ENCODE results near the gene CHRNE. TPM values are rescaled to one million over a fixed set of nuclear protein-coding genes. Genes with fewer than 3 reads are reported as not detected.

CHRNE gene
- total and polyA plus RNA-seq, 2 of the 8 experiments (the other 6 are each of a cell fraction or from before 2014, with no cell fraction given) = 0.15 to 0.33 TPM

DNA sequence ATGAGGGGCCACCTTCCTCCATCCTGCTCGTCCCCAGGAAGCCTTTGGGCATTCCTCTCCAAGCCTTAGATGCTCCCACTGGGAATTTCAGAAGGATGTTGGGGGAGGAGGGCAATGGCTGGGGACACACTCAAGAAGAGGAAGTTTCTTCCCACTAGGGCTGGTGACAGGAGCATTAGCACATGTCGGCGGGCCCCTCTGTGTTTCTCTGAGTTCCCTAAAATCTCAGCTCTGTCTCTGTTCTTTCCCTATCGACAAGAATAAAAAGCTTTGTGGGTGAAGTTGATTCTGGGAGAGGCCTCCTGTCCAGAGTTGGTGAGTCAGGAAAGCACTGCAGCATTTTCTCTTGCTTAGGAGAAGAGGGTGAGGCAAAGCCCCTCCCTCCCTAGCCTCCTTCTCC lies 23.3 kb downstream of the CHRNE start:
- CTCF ChIA-PET (ENCODE audit: partially characterized antibody) = interaction anchor here (0.8 to 6.2 kb wide), 9 partner anchors 12 to 285 kb away, joined by 3 to 55 read pairs (median 14); partner anchors contain the start of genes C17orf107, GLTPD2, PLD2 and VMO1
- H3K4ac ChIP-seq (replicated peaks; ENCODE audit: insufficient read length, low read depth, low read length) = no peak overlapping the region
- no peak overlapping the region for H3K56ac ChIP-seq (replicated peaks; ENCODE audit: insufficient read length, low read depth, low read length)
- no peak overlapping the region for H3K4me3 ChIP-seq (ENCODE audit: extremely low read depth in 1 of 4, insufficient read depth in 2 of 4, low read depth in 3 of 4, low read length in 4 of 4)
- H4K20me1 ChIP-seq (replicated peaks in 1 of 2; ENCODE audit: control insufficient read depth in 1 of 2, insufficient read depth in 2 of 2, low read length in 2 of 2) = no peaks in the 10 kb centered on the region
- POLR2A ChIA-PET (ENCODE audit: partially characterized antibody) = interaction anchor here (0.6 to 1.4 kb wide), 2 partner anchors 72 to 148 kb away, joined by 3 to 5 read pairs; partner anchors contain the start of gene PLD2
- no peak overlapping the region for H2BK15ac ChIP-seq (ENCODE audit: low read length)
- H3K4me2 ChIP-seq (ENCODE audit: insufficient read depth in 1 of 2, low read depth in 2 of 2, low read length in 2 of 2) = no peak overlapping the region
- no peak overlapping the region for H4K91ac ChIP-seq (replicated peaks; ENCODE audit: insufficient read length, low read length)
- no peak overlapping the region; the same call in 1 of the 2 replicates for H4K8ac ChIP-seq (ENCODE audit: extremely low read depth, insufficient read depth, low read length)
- H3K9ac ChIP-seq (replicated peaks in 1 of 4; ENCODE audit: extremely low read depth in 1 of 4, low read depth in 3 of 4, low read length in 3 of 4) = no peak overlapping the region
- TF ChIP-seq, protein P1, sequence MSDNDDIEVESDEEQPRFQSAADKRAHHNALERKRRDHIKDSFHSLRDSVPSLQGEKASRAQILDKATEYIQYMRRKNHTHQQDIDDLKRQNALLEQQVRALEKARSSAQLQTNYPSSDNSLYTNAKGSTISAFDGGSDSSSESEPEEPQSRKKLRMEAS (IDR thresholded peaks at IDR 0.05) = no peak
- TF ChIP-seq JUND (IDR thresholded peaks at IDR 0.05; ENCODE audit: low read length) = no peak
- TF ChIP-seq MAFK (IDR thresholded peaks at IDR 0.05; ENCODE audit: low read depth, low read length) = no peak
- TF ChIP-seq KDM5A (IDR thresholded peaks at IDR 0.05; ENCODE audit: low read length) = no peak
- TF ChIP-seq CHD1 (IDR thresholded peaks at IDR 0.05; ENCODE audit: low read depth, low read length) = no peak
- no peak for TF ChIP-seq EP300 (IDR thresholded peaks at IDR 0.05; ENCODE audit: borderline replicate concordance in 1 of 2, low read depth in 2 of 2, low read length in 2 of 2)
- TF ChIP-seq SIX5 (IDR thresholded peaks at IDR 0.05; ENCODE audit: low read depth, low read length) = no peak
- no peak for TF ChIP-seq ATF2 (IDR thresholded peaks at IDR 0.05; ENCODE audit: low read length)
- peaks cover 0 to 2% of the 10 kb centered on the region in 2 experiments; a peak in 1 of 4 replicates for H3K79me2 ChIP-seq (ENCODE audit: control insufficient read depth in 1 of 2, insufficient read depth in 2 of 2, low read length in 2 of 2)
- H2BK12ac ChIP-seq (ENCODE audit: low read depth, low read length) = no peak overlapping the region
- DNase-seq (ENCODE audit: low read depth in 1 of 2, low spot score in 2 of 2) (no peak), FAIRE-seq (no peak)
- H3K36me3 ChIP-seq (ENCODE audit: control insufficient read depth in 2 of 4, insufficient read depth in 4 of 4, low read length in 3 of 4) = peaks cover 0 to 6% (median 5%) of the 10 kb centered on the region in 4 experiments; a peak in 3 of 8 replicates
- no peak overlapping the region for H3K18ac ChIP-seq (ENCODE audit: extremely low read depth, low read length)
- H4K5ac ChIP-seq (ENCODE audit: insufficient read length, low read depth, low read length) = no peak overlapping the region
- no peak overlapping the region for H3K23ac ChIP-seq (ENCODE audit: insufficient read length)
- peaks cover under 1% of the 10 kb centered on the region; the same call in 1 of the 2 replicates for H3K79me1 ChIP-seq (ENCODE audit: low read depth, low read length)
- 89% methylated on average over 4 of the region's 4 CpGs; no CpG with 5 or more reads in 1 of the 2 experiments for WGBS, 2 experiments (ENCODE audit: extremely low coverage in 1 of 2, insufficient coverage in 1 of 2, insufficient read length in 1 of 2, insufficient replicate concordance in 2 of 2, low coverage in 1 of 2, low lambda C conversion rate in 2 of 2, missing lambda C conversion rate in 1 of 2)
- H3K9me3 ChIP-seq (ENCODE audit: insufficient read depth in 2 of 2, low read depth in 1 of 2, low read length in 1 of 2) = no peaks in the 10 kb centered on the region
- no peaks in the 10 kb centered on the region for H3K27me3 ChIP-seq (replicated peaks in 1 of 4; ENCODE audit: control insufficient read depth in 3 of 4, extremely low read depth in 1 of 4, insufficient read depth in 3 of 4, low read length in 3 of 4)
- no peak overlapping the region for H3K14ac ChIP-seq (ENCODE audit: insufficient read length)
- H2AK5ac ChIP-seq (ENCODE audit: low read depth, low read length) = no peak overlapping the region
- H2BK120ac ChIP-seq (replicated peaks; ENCODE audit: low read depth, low read length) = no peak overlapping the region
- no peak overlapping the region for H3K27ac ChIP-seq (ENCODE audit: low read depth, low read length)
- no peaks in the 10 kb centered on the region for H3K23me2 ChIP-seq (ENCODE audit: low read depth, low read length)
- no peak overlapping the region for H2BK20ac ChIP-seq (ENCODE audit: low read length)
- H3K4me1 ChIP-seq (replicated peaks in 1 of 4; ENCODE audit: control insufficient read depth in 3 of 4, insufficient read depth in 4 of 4, low read length in 3 of 4) = peaks cover 0 to 4% (median 1%) of the 10 kb centered on the region in 4 experiments; a peak in 3 of 7 replicates
- H2BK5ac ChIP-seq (ENCODE audit: low read depth, low read length) = no peak overlapping the region
- no peak overlapping the region for H2AFZ ChIP-seq (ENCODE audit: low read length)

All from H1 (cell line).